PC-3 (cell line): Measurements from ENCODE around the gene LCAT. TPM values are rescaled to one million over a fixed set of nuclear protein-coding genes. Genes with fewer than 3 reads are reported as not detected.

Experiments
- ATAC-seq: fragments of 200-7000 bp; cut with Tn5 transposase; 2 replicates; pipeline ENCODE4 v1.9.1; 2020; ENCODE audit warnings: mild to moderate bottlenecking, moderate library complexity
- BruUV-seq: library from RNA; stranded (reverse); fragments of 400-500 nt; replicated peaks from 2 replicates; lab custom pipeline; 2021; lab: Mats Ljungman, UMichigan
- CTCF ChIA-PET: fragments of 300-600 bp; sonication (Branson Sonifier 250); formaldehyde crosslinking; loops from one replicate; lab custom pipeline; 2022; ENCODE audit warnings: antibody characterized with exemption; lab: Charles Lee
- POLR2A ChIA-PET: fragments of 300-600 bp; sonication (Branson Sonifier 250); formaldehyde crosslinking; loops from one replicate; lab custom pipeline; 2022; ENCODE audit warnings: antibody characterized with exemption; ENCODE audit not compliant: unreplicated experiment; lab: Charles Lee
- DNase-seq: peaks from one replicate; pipeline ENCODE4 v3.0.0-alpha.2; 2015
- H2AFZ ChIP-seq: fragments of 300-600 bp; sonication (generic); 2 replicates; pipeline ENCODE4 v1.6.0; 2016; ENCODE audit warnings: antibody characterized with exemption, low read length
- H3F3A ChIP-seq: fragments of 300-600 bp; sonication (generic); one replicate; pipeline ENCODE4 v1.6.0; 2017; ENCODE audit warnings: antibody characterized with exemption, low read length, control low read depth, mild to moderate bottlenecking; ENCODE audit not compliant: unreplicated experiment
- H3K27ac ChIP-seq: fragments of 300-600 bp; sonication (generic); 2 replicates; pipeline ENCODE4 v1.5.1; 2016; ENCODE audit warnings: mild to moderate bottlenecking, low read length
- H3K27me3 ChIP-seq: fragments of 300-600 bp; sonication (generic); 2 replicates; pipeline ENCODE4 v1.6.1; 2016; ENCODE audit warnings: low read length, mixed read lengths
- H3K36me3 ChIP-seq: fragments of 300-600 bp; sonication (generic); 2 replicates; pipeline ENCODE4 v1.6.1; 2016; ENCODE audit warnings: low read depth, mixed run types, low read length, mixed read lengths
- H3K4me1 ChIP-seq: fragments of 300-600 bp; sonication (generic); 2 replicates; pipeline ENCODE4 v1.5.1; 2016; ENCODE audit warnings: low read length; ENCODE audit not compliant: insufficient read depth
- H3K4me2 ChIP-seq: fragments of 300-600 bp; sonication (generic); 2 replicates; pipeline ENCODE4 v1.6.0; 2016; ENCODE audit warnings: low read length
- H3K4me3 ChIP-seq: fragments of 300-600 bp; sonication (generic); 2 replicates; pipeline ENCODE4 v1.5.1; 2016; ENCODE audit warnings: mild to moderate bottlenecking, low read length, mixed read lengths
- H3K79me2 ChIP-seq: fragments of 300-600 bp; sonication (generic); 2 replicates; pipeline ENCODE4 v1.6.1; 2017; ENCODE audit warnings: low read length, mixed read lengths
- H3K9ac ChIP-seq: fragments of 300-600 bp; sonication (generic); 2 replicates; pipeline ENCODE4 v1.6.0; 2016; ENCODE audit warnings: mild to moderate bottlenecking, low read length
- H3K9me2 ChIP-seq: fragments of 300-600 bp; sonication (generic); replicated peaks from 2 replicates; pipeline ENCODE4 v1.6.1; 2016; ENCODE audit warnings: mixed run types, low read length, mixed read lengths
- H3K9me3 ChIP-seq: fragments of 300-600 bp; sonication (generic); 2 replicates; pipeline ENCODE4 v1.6.1; 2016; ENCODE audit warnings: low read length, mixed read lengths
- H4K20me1 ChIP-seq: fragments of 300-600 bp; sonication (generic); 2 replicates; pipeline ENCODE4 v1.6.1; 2016; ENCODE audit warnings: low read length, mixed read lengths
- EZH2 ChIP-seq: fragments of 300-600 bp; sonication (generic); IDR thresholded peaks from one replicate; pipeline ENCODE4 v1.6.1; 2017; ENCODE audit warnings: antibody characterized with exemption, mild to moderate bottlenecking, low read length; ENCODE audit not compliant: unreplicated experiment
- EZH2phosphoT487 ChIP-seq: fragments of 300-600 bp; sonication (generic); IDR thresholded peaks from 2 replicates; pipeline ENCODE4 v1.6.1; 2018; ENCODE audit warnings: mild to moderate bottlenecking, antibody characterized with exemption, low read length, borderline replicate concordance
- intact Hi-C: fragments of 100-400 bp; cut with micrococcal nuclease; formaldehyde crosslinking; loops from 2 replicates; pipeline ENCODE4 v1.9.0; 2023
- total RNA-seq: library from RNA; depleted of rRNA; stranded (reverse); fragments of >200 nt; gene quantifications from 2 replicates; pipeline ENCODE4 v1.2.3, GENCODE V29; 2014
- TF ChIP-seq, protein P1 (sequence below): fragments of 300-600 bp; sonication (generic); conservative IDR thresholded peaks from 2 replicates; pipeline ENCODE4 v1.5.1; 2017; ENCODE audit warnings: antibody characterized with exemption, low read depth, mild to moderate bottlenecking, low read length

LCAT gene
- total RNA-seq, 1 experiment from 2014 or later = 3.2 TPM

DNA sequence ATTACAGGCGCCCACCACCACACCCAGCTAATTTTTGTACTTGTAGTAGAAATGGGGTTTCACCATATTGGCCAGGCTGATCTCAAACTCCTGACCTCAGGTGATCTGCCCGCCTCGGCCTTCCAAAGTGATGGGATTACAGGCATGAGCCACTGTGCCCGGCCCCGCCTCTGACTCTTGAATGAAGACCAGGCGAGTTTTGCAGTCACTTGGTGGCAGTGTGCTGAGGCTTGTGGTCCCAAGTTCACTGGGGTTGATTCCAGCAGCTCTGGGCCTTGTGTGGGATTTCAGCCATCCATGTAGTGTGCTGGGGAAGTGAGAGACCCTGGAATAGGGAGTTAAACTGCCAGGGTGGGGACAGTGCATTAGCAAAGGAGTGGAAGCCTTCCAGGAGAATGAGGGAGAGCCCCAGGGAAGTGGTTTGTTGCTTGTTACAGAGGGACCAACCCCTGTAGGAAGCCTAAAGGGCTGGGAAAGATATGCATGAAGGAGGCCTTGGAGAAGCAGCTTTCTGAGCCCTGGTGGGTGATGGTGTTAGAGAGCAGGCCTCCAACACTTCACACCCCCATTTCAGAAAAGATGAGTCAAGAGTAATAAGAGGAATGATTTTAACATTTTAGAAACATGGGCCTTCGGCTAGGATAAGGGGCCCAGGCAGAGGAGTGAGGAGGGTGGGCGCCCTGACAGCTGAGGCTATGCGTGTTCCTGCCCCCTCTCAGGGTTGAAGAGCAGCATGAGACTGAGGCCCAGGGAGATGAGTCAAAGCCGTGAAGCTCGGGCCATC is 36.3 kb downstream of the LCAT start:
- H4K20me1 ChIP-seq = no peaks in the 10 kb centered on the region
- ATAC-seq (no peak), DNase-seq (no peak)
- ChIA-PET POLR2A (no interaction called here), CTCF (no interaction called here)
- no peaks in the 10 kb centered on the region for H3K4me1 ChIP-seq
- no peak overlapping the region for H3K9ac ChIP-seq
- H3K27ac ChIP-seq = no peak overlapping the region
- H3K4me3 ChIP-seq = no peak overlapping the region
- BruUV-seq = no TSS peak
- no peaks in the 10 kb centered on the region for H3K27me3 ChIP-seq
- no peaks in the 10 kb centered on the region for H3F3A ChIP-seq
- H3K9me3 ChIP-seq = no peaks in the 10 kb centered on the region
- H3K79me2 ChIP-seq = no peaks in the 10 kb centered on the region
- H3K36me3 ChIP-seq = no peaks in the 10 kb centered on the region
- H3K9me2 ChIP-seq = no peaks in the 10 kb centered on the region
- no peak for TF ChIP-seq EZH2phosphoT487
- no peak for TF ChIP-seq EZH2
- TF ChIP-seq, protein P1, sequence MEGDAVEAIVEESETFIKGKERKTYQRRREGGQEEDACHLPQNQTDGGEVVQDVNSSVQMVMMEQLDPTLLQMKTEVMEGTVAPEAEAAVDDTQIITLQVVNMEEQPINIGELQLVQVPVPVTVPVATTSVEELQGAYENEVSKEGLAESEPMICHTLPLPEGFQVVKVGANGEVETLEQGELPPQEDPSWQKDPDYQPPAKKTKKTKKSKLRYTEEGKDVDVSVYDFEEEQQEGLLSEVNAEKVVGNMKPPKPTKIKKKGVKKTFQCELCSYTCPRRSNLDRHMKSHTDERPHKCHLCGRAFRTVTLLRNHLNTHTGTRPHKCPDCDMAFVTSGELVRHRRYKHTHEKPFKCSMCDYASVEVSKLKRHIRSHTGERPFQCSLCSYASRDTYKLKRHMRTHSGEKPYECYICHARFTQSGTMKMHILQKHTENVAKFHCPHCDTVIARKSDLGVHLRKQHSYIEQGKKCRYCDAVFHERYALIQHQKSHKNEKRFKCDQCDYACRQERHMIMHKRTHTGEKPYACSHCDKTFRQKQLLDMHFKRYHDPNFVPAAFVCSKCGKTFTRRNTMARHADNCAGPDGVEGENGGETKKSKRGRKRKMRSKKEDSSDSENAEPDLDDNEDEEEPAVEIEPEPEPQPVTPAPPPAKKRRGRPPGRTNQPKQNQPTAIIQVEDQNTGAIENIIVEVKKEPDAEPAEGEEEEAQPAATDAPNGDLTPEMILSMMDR = no peak
- no peak overlapping the region for H3K4me2 ChIP-seq
- intact Hi-C loops = no loop called here
- H2AFZ ChIP-seq = no peak overlapping the region

DNA sequence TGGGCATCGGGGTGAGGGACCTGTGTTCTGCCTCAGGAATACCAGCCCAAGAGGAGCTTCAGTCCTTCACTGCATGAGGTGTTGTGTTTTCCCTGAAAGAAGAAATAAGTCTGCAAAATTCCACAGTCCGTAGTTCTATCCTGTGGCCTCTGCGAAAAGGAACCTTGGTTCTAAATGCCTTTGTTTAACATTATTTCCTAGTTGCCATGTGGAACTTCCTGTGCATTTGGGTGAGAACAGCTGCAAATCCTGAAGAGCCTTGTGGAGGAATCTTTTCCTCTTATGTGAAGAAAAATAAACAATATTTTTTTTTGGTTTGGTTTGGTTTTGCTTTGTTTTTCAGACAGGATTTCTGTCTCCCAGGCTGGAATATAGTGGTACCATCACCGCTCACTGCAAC is 41.1 kb downstream of the LCAT start:
- Histone ChIP-seq H3K9me2 (no peaks in the 10 kb centered on the region), H3F3A (no peaks in the 10 kb centered on the region), H3K79me2 (no peaks in the 10 kb centered on the region), H3K36me3 (no peaks in the 10 kb centered on the region), H2AFZ (no peak overlapping the region), H4K20me1 (no peaks in the 10 kb centered on the region), H3K9me3 (no peaks in the 10 kb centered on the region), H3K4me1 (no peaks in the 10 kb centered on the region), H3K27me3 (no peaks in the 10 kb centered on the region), H3K4me3 (no peak overlapping the region), H3K9ac (no peak overlapping the region), H3K4me2 (no peak overlapping the region), H3K27ac (no peak overlapping the region)
- POLR2A ChIA-PET = no interaction called here
- no peak for ATAC-seq
- BruUV-seq = no TSS peak
- DNase-seq = no peak
- intact Hi-C loops = no loop called here
- CTCF ChIA-PET = no interaction called here
- TF ChIP-seq, protein P1 = no peak
- TF ChIP-seq EZH2phosphoT487 = no peak
- TF ChIP-seq EZH2 = no peak

DNA sequence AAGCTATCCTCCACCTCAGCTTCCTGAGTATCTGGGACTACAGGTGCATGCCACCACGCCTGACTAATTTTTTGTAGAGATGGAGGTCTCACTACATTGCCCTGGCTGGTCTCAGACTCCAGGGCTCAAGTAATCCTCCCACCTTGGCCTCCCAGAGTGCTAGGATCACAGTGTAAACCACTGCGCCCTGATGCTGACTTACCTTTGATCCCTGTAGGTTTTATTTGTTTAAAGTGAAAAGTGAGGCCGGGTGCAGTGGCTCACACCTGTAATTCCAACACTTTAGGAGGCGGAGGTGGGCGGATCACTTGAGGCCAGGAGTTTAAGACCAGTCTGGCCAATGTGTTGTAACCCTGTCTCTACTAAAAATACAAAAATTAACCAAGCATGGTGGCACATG is 42.2 kb downstream of the LCAT start:
- no TSS peak for BruUV-seq
- intact Hi-C loops = no loop called here
- no peak for ATAC-seq

More for the DNA sequence above, 42.2 kb downstream of the LCAT start:
- H3K36me3 ChIP-seq = no peaks in the 10 kb centered on the region
- TF ChIP-seq EZH2phosphoT487 (no peak), EZH2 (no peak)
- TF ChIP-seq, protein P1 = no peak
- no peak overlapping the region for H3K27ac ChIP-seq
- H3K4me3 ChIP-seq = no peak overlapping the region
- no peaks in the 10 kb centered on the region for H3K4me1 ChIP-seq
- H3F3A ChIP-seq = no peaks in the 10 kb centered on the region
- H3K9me3 ChIP-seq = no peaks in the 10 kb centered on the region
- DNase-seq = no peak
- H4K20me1 ChIP-seq = no peaks in the 10 kb centered on the region
- peaks cover 10% of the 10 kb centered on the region for H3K79me2 ChIP-seq
- H3K27me3 ChIP-seq = no peaks in the 10 kb centered on the region
- ChIA-PET CTCF (no interaction called here), POLR2A (no interaction called here)
- H2AFZ ChIP-seq = no peak overlapping the region
- no peak overlapping the region for H3K9ac ChIP-seq
- H3K4me2 ChIP-seq = no peak overlapping the region
- no peaks in the 10 kb centered on the region for H3K9me2 ChIP-seq
